ENCODE results near the gene CD72. TPM values are rescaled to one million over a fixed set of nuclear protein-coding genes. Genes with fewer than 3 reads are reported as not detected.

CD72 gene
- total RNA-seq, 1 donor from 2014 or later: 3.1 TPM

- Mint-ChIP-seq H3K27me3 (no peaks in the 10 kb centered on the region), H3K4me1 (ENCODE audit: low read depth) (peaks cover 9% of the 10 kb centered on the region), H3K4me3 (ENCODE audit: low read depth) (peak overlapping the region; percentile 55), H3K9me3 (ENCODE audit: low read depth) (no peaks in the 10 kb centered on the region), H3K27ac (peak overlapping the region; percentile 82), H3K36me3 (ENCODE audit: insufficient read depth) (peaks cover 2% of the 10 kb centered on the region)
- no peak for DNase-seq (ENCODE audit: low spot score, unreplicated experiment)
- TF ChIP-seq CTCF (IDR thresholded peaks at IDR 0.05; ENCODE audit: unreplicated experiment): no peak
These were observed 55.1 kb downstream of the CD72 start for GRCh38 chr9:35562895-35563780.

- peak overlapping the region; percentile 92 for H3K27ac Mint-ChIP-seq
- no peak for DNase-seq (ENCODE audit: low spot score, unreplicated experiment)
- no peak for TF ChIP-seq CTCF (IDR thresholded peaks at IDR 0.05; ENCODE audit: unreplicated experiment)
- H3K27me3 Mint-ChIP-seq: no peaks in the 10 kb centered on the region
- no peaks in the 10 kb centered on the region for H3K9me3 Mint-ChIP-seq (ENCODE audit: low read depth)
- peaks cover 2% of the 10 kb centered on the region for H3K36me3 Mint-ChIP-seq (ENCODE audit: insufficient read depth)
- no peak overlapping the region for H3K4me3 Mint-ChIP-seq (ENCODE audit: low read depth)
- peaks cover 9% of the 10 kb centered on the region for H3K4me1 Mint-ChIP-seq (ENCODE audit: low read depth)
These were observed 56.5 kb downstream of the CD72 start for GRCh38 chr9:35561468-35562261.

GRCh38 chr9:35560625-35561337, 57.4 kb downstream of the CD72 start:
- Mint-ChIP-seq H3K4me3 (ENCODE audit: low read depth) (no peak overlapping the region), H3K27ac (peak overlapping the region; percentile 92), H3K9me3 (ENCODE audit: low read depth) (no peaks in the 10 kb centered on the region), H3K4me1 (ENCODE audit: low read depth) (peaks cover 9% of the 10 kb centered on the region), H3K36me3 (ENCODE audit: insufficient read depth) (peaks cover 2% of the 10 kb centered on the region), H3K27me3 (no peaks in the 10 kb centered on the region)
- no peak for TF ChIP-seq CTCF (IDR thresholded peaks at IDR 0.05; ENCODE audit: unreplicated experiment)
- no peak for DNase-seq (ENCODE audit: low spot score, unreplicated experiment)

Small RNA genes lying within 50 kb of the gene (microRNA-seq; reads per million reads assigned to microRNA genes)
- gene MIR4667 (ENCODE audit: borderline number of aligned reads, unreplicated experiment): 4.8 reads per million

Other genes starting within 250 kb of the CD72 start
- gene RUSC2, start 128.3 kb downstream of the CD72 start, total RNA-seq: 17.9 and 20.8 TPM in 2 replicates
- 62.3 and 63.2 TPM in 2 replicates for gene TESK1, start 13.2 kb downstream of the CD72 start, total RNA-seq
- gene SIT1, start 32.5 kb upstream of the CD72 start, total RNA-seq: not detected in 2 replicates
- gene RMRP, start 39.6 kb upstream of the CD72 start, total RNA-seq: 15,251 and 16,487 TPM in 2 replicates
- 17.2 and 18.8 TPM in 2 replicates for gene CCDC107, start 39.9 kb upstream of the CD72 start, total RNA-seq
- gene ARHGEF39, start 46.8 kb upstream of the CD72 start, total RNA-seq: 9.1 and 10.4 TPM in 2 replicates
- gene CA9, start 55.5 kb upstream of the CD72 start, total RNA-seq: 0.31 and 0.49 TPM in 2 replicates
- gene TPM2, start 71.5 kb upstream of the CD72 start, total RNA-seq: 24.3 and 32.4 TPM in 2 replicates
- gene TLN1, start 113.8 kb upstream of the CD72 start, total RNA-seq: 136 and 141 TPM in 2 replicates
- 31.5 and 33.2 TPM in 2 replicates for gene CREB3, start 114.3 kb upstream of the CD72 start, total RNA-seq
- 130 and 138 TPM in 2 replicates for gene GBA2, start 130.8 kb upstream of the CD72 start, total RNA-seq
- gene RGP1, start 130.9 kb upstream of the CD72 start, total RNA-seq: 37.8 and 40.0 TPM in 2 replicates
- not detected in 2 replicates for gene MSMP, start 135.9 kb upstream of the CD72 start, total RNA-seq
- gene NPR2, start 173.2 kb upstream of the CD72 start, total RNA-seq: 17.0 and 23.4 TPM in 2 replicates
- 2.9 and 3.2 TPM in 2 replicates for gene SPAG8, start 193.8 kb upstream of the CD72 start, total RNA-seq
- 37.7 and 41.5 TPM in 2 replicates for gene HINT2, start 196.6 kb upstream of the CD72 start, total RNA-seq
- gene FAM221B, start 210.3 kb upstream of the CD72 start, total RNA-seq: not detected in 2 replicates
- 24.1 and 25.4 TPM in 2 replicates for gene TMEM8B, start 210.8 kb upstream of the CD72 start, total RNA-seq

Data from progenitor cell of endocrine pancreas (in vitro differentiated cells).